Neural progenitor cell (in vitro differentiated cells): ENCODE results near the gene AMT. TPM values are rescaled to one million over a fixed set of nuclear protein-coding genes. Genes with fewer than 3 reads are reported as not detected.

Source experiments
- DNase-seq: peaks from one replicate; pipeline ENCODE4 v3.0.0-alpha.2; 2016; ENCODE audit warnings: low spot score
- H2AFZ ChIP-seq: fragments of 200-600 bp; sonication (generic); replicated peaks from 2 replicates; pipeline ENCODE4 v1.6.1; 2016; ENCODE audit warnings: antibody characterized with exemption
- H3F3A ChIP-seq: fragments of 200-600 bp; sonication (generic); 2 replicates; pipeline ENCODE4 v1.6.1; 2016; ENCODE audit warnings: antibody characterized with exemption, low read depth
- H3K27ac ChIP-seq: fragments of 200-600 bp; sonication (generic); 2 replicates; pipeline ENCODE4 v1.5.1; 2016; ENCODE audit warnings: mild to moderate bottlenecking
- H3K27me3 ChIP-seq: fragments of 200-600 bp; sonication (generic); 2 replicates; pipeline ENCODE4 v1.6.1; 2016; ENCODE audit warnings: mild to moderate bottlenecking, moderate library complexity
- H3K36me3 ChIP-seq: fragments of 200-600 bp; sonication (generic); 2 replicates; pipeline ENCODE4 v1.5.1; 2016
- H3K4me1 ChIP-seq: fragments of 200-600 bp; sonication (generic); 2 replicates; pipeline ENCODE4 v1.6.1; 2016; ENCODE audit warnings: mixed run types
- H3K4me2 ChIP-seq: fragments of 200-600 bp; sonication (generic); 2 replicates; pipeline ENCODE4 v1.6.1; 2016
- H3K4me3 ChIP-seq: fragments of 200-600 bp; sonication (generic); 2 replicates; pipeline ENCODE4 v1.5.1; 2016
- H3K79me2 ChIP-seq: fragments of 200-600 bp; sonication (generic); 2 replicates; pipeline ENCODE4 v1.6.1; 2016; ENCODE audit warnings: low read depth
- H3K9ac ChIP-seq: fragments of 200-600 bp; sonication (generic); 2 replicates; pipeline ENCODE4 v1.6.1; 2016
- H3K9me3 ChIP-seq: fragments of 200-600 bp; sonication (generic); 2 replicates; pipeline ENCODE4 v1.5.1; 2016; ENCODE audit warnings: low read depth
- H4K20me1 ChIP-seq: fragments of 200-600 bp; sonication (generic); 2 replicates; pipeline ENCODE4 v1.6.1; 2016; ENCODE audit warnings: low read depth
- H3K27ac Mint-ChIP-seq: 3 replicates; pipeline ENCODE4 v1.8.0; 2021; ENCODE audit warnings: mixed read lengths
- H3K27me3 Mint-ChIP-seq: 2 replicates; pipeline ENCODE4 v1.8.0; 2022; ENCODE audit warnings: low read depth, mild to moderate bottlenecking, inconsistent platforms, moderate library complexity, mixed read lengths; ENCODE audit not compliant: insufficient read depth
- H3K36me3 Mint-ChIP-seq: 3 replicates; pipeline ENCODE4 v1.8.0; 2021; ENCODE audit warnings: mixed read lengths
- H3K4me1 Mint-ChIP-seq: 3 replicates; pipeline ENCODE4 v1.8.0; 2021; ENCODE audit warnings: mixed read lengths
- H3K4me3 Mint-ChIP-seq: 3 replicates; pipeline ENCODE4 v1.8.0; 2021; ENCODE audit warnings: mild to moderate bottlenecking, moderate library complexity, mixed read lengths
- H3K9me3 Mint-ChIP-seq: 3 replicates; pipeline ENCODE4 v1.8.0; 2020; ENCODE audit warnings: mixed read lengths
- CTCF ChIP-seq: fragments of 200-600 bp; sonication (generic); IDR thresholded peaks from 2 replicates; pipeline ENCODE4 v1.5.1; 2017; ENCODE audit warnings: antibody characterized with exemption, mild to moderate bottlenecking
- EZH2 ChIP-seq: fragments of 200-600 bp; sonication (generic); IDR thresholded peaks from 2 replicates; pipeline ENCODE4 v1.6.1; 2017; ENCODE audit warnings: antibody characterized with exemption, mild to moderate bottlenecking, moderate library complexity
- EZH2phosphoT487 ChIP-seq: fragments of 200-600 bp; sonication (generic); IDR thresholded peaks from 2 replicates; pipeline ENCODE4 v1.6.1; 2017; ENCODE audit warnings: antibody characterized with exemption
- total RNA-seq: library from RNA; depleted of rRNA; stranded (reverse); fragments of >200 nt; gene quantifications from 2 replicates; pipeline ENCODE4 v1.2.3, GENCODE V29; 2015; ENCODE audit warnings: low replicate concordance

The AMT gene
- total RNA-seq, 1 donor from 2014 or later, result 35.4 TPM

DNA sequence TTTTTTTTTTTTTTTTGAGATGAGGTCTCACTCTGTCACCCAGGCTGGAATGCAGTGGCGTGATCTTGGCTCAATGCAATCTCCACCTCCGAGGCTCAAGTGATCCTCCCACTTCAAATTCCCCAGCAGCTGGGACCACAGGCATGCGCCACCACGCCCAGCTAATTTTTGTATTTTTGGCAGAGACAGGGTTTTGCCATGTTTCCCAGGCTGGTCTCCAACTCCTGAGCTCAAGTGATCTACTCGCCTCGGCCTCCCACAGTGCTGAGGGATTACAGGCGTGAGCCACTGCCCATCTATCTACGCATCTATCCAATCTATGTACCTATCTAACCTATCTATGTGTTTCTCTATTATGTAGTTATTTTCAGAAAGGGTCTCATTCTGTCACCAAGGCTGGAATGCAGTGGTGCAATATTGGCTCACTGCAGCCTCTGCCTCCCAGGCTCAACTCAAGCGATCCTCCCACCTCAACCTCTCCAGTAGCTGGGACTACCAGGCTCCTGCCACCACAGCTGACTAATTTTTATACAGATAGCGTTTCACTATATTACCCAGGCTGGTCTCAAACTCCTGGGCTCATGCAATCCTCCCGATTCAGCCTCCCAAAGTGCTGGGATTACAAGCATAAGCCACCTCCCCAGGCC lies 43.9 kb downstream of the AMT start:
- Histone ChIP-seq H3F3A (peaks cover 9% of the 10 kb centered on the region), H3K27me3 (no peaks in the 10 kb centered on the region), H3K4me2 (no peak overlapping the region), H3K4me1 (no peaks in the 10 kb centered on the region), H3K4me3 (no peak overlapping the region), H4K20me1 (peaks cover 63% of the 10 kb centered on the region), H3K79me2 (peaks cover 100% of the 10 kb centered on the region), H3K27ac (no peak overlapping the region), H3K9ac (no peak overlapping the region), H3K9me3 (no peaks in the 10 kb centered on the region), H3K36me3 (peaks cover 4% of the 10 kb centered on the region), H2AFZ (no peak overlapping the region)
- Mint-ChIP-seq H3K36me3 (peaks cover 22% of the 10 kb centered on the region), H3K27me3 (peaks cover 2% of the 10 kb centered on the region), H3K4me1 (peaks cover 5% of the 10 kb centered on the region), H3K27ac (no peak overlapping the region), H3K9me3 (peaks cover 10% of the 10 kb centered on the region), H3K4me3 (no peak overlapping the region)
- DNase-seq, result no peak
- TF ChIP-seq EZH2phosphoT487 (no peak), CTCF (no peak), EZH2 (no peak)

DNA sequence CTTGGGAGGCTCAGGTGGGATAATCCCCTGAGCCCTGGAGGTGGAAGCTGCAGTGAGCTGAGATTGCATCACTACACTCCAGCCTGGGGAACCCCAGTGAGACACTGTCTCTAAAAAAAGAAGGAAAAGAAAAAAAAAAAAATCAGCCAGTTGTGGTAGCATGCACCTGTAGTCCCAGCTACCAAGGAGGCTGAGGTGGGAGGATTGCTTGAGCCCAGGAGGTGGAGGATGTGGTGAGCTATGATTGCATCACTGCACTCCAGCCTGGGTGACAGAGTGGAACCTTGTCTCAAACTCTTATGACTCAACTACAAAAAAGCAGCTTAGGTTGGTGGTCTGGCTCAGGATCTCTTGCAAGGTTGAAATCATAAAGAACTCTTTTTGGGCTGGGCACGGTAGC lies 44.8 kb downstream of the AMT start:
- H3K9me3 Mint-ChIP-seq, result peaks cover 10% of the 10 kb centered on the region
- H3K4me3 Mint-ChIP-seq, result no peak overlapping the region
- H3K27me3 ChIP-seq, result no peaks in the 10 kb centered on the region
- H3K9me3 ChIP-seq, result no peaks in the 10 kb centered on the region
- no peak for DNase-seq
- H3K4me1 Mint-ChIP-seq, result peaks cover 5% of the 10 kb centered on the region
- peaks cover 2% of the 10 kb centered on the region for H3K27me3 Mint-ChIP-seq
- no peak overlapping the region for H3K9ac ChIP-seq
- H3K27ac Mint-ChIP-seq, result no peak overlapping the region
- peaks cover 63% of the 10 kb centered on the region for H4K20me1 ChIP-seq
- H3K36me3 ChIP-seq, result peaks cover 4% of the 10 kb centered on the region
- H3K4me3 ChIP-seq, result no peak overlapping the region
- H3K4me2 ChIP-seq, result no peak overlapping the region
- H3F3A ChIP-seq, result peaks cover 9% of the 10 kb centered on the region
- H3K36me3 Mint-ChIP-seq, result peaks cover 27% of the 10 kb centered on the region
- H3K27ac ChIP-seq, result no peak overlapping the region
- H3K79me2 ChIP-seq, result peaks cover 99% of the 10 kb centered on the region
- TF ChIP-seq EZH2phosphoT487 (no peak), EZH2 (no peak), CTCF (no peak)
- H3K4me1 ChIP-seq, result no peaks in the 10 kb centered on the region
- H2AFZ ChIP-seq, result no peak overlapping the region

GRCh38 chr3:49371946-49372345 lies 50.3 kb downstream of the AMT start:
- DNase-seq, result no peak
- no peaks in the 10 kb centered on the region for H3K4me1 ChIP-seq
- Mint-ChIP-seq H3K4me3 (no peak overlapping the region), H3K27ac (no peak overlapping the region), H3K27me3 (peaks cover 2% of the 10 kb centered on the region), H3K4me1 (peaks cover 4% of the 10 kb centered on the region), H3K9me3 (no peaks in the 10 kb centered on the region), H3K36me3 (peaks cover 35% of the 10 kb centered on the region)
- no peak overlapping the region for H3K4me2 ChIP-seq
- no peak overlapping the region for H2AFZ ChIP-seq
- peaks cover 26% of the 10 kb centered on the region for H4K20me1 ChIP-seq
- H3K9ac ChIP-seq, result no peak overlapping the region
- H3K79me2 ChIP-seq, result peaks cover 70% of the 10 kb centered on the region
- peaks cover 2% of the 10 kb centered on the region for H3F3A ChIP-seq
- no peak overlapping the region for H3K27ac ChIP-seq
- H3K27me3 ChIP-seq, result no peaks in the 10 kb centered on the region
- no peak overlapping the region for H3K4me3 ChIP-seq
- no peaks in the 10 kb centered on the region for H3K9me3 ChIP-seq
- TF ChIP-seq EZH2phosphoT487, result no peak
- TF ChIP-seq EZH2, result no peak
- no peak for TF ChIP-seq CTCF
- H3K36me3 ChIP-seq, result peaks cover 4% of the 10 kb centered on the region
